ENCODE measurements around the gene STXBP2. TPM values are rescaled to one million over a fixed set of nuclear protein-coding genes. Genes with fewer than 3 reads are reported as not detected.
"Not testable (repeated sequence)": the region's sequence is repeated elsewhere in the genome, so short reads cannot be mapped to it uniquely, and the experiment has no call there.

The STXBP2 gene
- total RNA-seq, 1 experiment from 2014 or later = 141 TPM

GRCh38 chr19:7643629-7644549 lies 7.0 kb downstream of the STXBP2 start:
- intact Hi-C loops (cut with micrococcal nuclease); H3K9ac ChIP-seq (ENCODE audit: low read length); H3K9me2 ChIP-seq (ENCODE audit: insufficient read depth); H2AFZ ChIP-seq (ENCODE audit: low read depth, low read length, poor library complexity, severe bottlenecking); H3K27me3 ChIP-seq (ENCODE audit: insufficient read depth, low read length); H3K4me3 ChIP-seq (replicated peaks in 1 of 2; ENCODE audit: low read depth in 1 of 2, low read length in 2 of 2); BruUV-seq (replicated peaks); H3K79me2 ChIP-seq (ENCODE audit: insufficient read depth, low read length); H3K4me2 ChIP-seq (ENCODE audit: low read length); H4K20me1 ChIP-seq (ENCODE audit: insufficient read depth); H3K9me3 ChIP-seq (ENCODE audit: control insufficient read depth in 1 of 2, insufficient read depth in 1 of 2, low read depth in 1 of 2, low read length in 2 of 2): not testable (repeated sequence)
- ChIA-PET CTCF (interaction anchor here (1.3 to 1.5 kb wide), 2 partner anchors 37 to 156 kb away, joined by 4 to 5 read pairs; partner anchors contain the start of gene TRAPPC5), POLR2A (interaction anchor here (0.6 to 0.7 kb wide), 2 partner anchors 41 to 84 kb away, joined by 3 read pairs; no protein-coding TSS in a partner anchor), RAD21 (ENCODE audit: low non-redundant PET in 1 of 2, low total read pairs in 2 of 2, uncharacterized antibody in 2 of 2, unreplicated experiment in 2 of 2) (interaction anchor here (0.7 to 1.6 kb wide), 2 partner anchors 75 to 156 kb away, joined by 3 to 6 read pairs; no protein-coding TSS in a partner anchor)
- Histone ChIP-seq H3K36me3 (ENCODE audit: control insufficient read depth in 1 of 2, insufficient read depth in 2 of 2, low read length in 2 of 2) (peaks cover 0 to 11% of the 10 kb centered on the region in 2 experiments; a peak in 1 of 4 replicates), H3K4me1 (ENCODE audit: control insufficient read depth in 1 of 2, insufficient read depth in 2 of 2, low read length in 2 of 2) (peaks cover 0 to 13% of the 10 kb centered on the region in 2 experiments; a peak in 2 of 4 replicates), H3K27ac (ENCODE audit: low read depth, low read length) (peak overlapping the region; percentile 4; the same call in 1 of the 2 replicates)
- DNase-seq (ENCODE audit: low read depth, low spot score) (peak; percentile 69), ATAC-seq (peak; percentile 70)

- no peak for TF ChIP-seq SRF (IDR thresholded peaks at IDR 0.05; ENCODE audit: low read depth)
- TF ChIP-seq ZFX (IDR thresholded peaks at IDR 0.05) = no peak
- no peak for TF ChIP-seq REST (IDR thresholded peaks at IDR 0.05; ENCODE audit: low read depth)
- TF ChIP-seq ELF1 (IDR thresholded peaks at IDR 0.05; ENCODE audit: borderline replicate concordance, low read depth) = no peak
- no peak for TF ChIP-seq EGR1 (IDR thresholded peaks at IDR 0.05; ENCODE audit: low read depth)
- H3K4me1 ChIP-seq (ENCODE audit: control insufficient read depth in 1 of 2, insufficient read depth in 2 of 2, low read length in 2 of 2) = peaks cover 0 to 13% of the 10 kb centered on the region in 2 experiments; a peak in 2 of 4 replicates
- no TSS peak for BruUV-seq (replicated peaks)
- H3K9me2 ChIP-seq (ENCODE audit: insufficient read depth) = no peaks in the 10 kb centered on the region
- ChIA-PET RAD21 (ENCODE audit: low non-redundant PET in 1 of 2, low total read pairs in 2 of 2, uncharacterized antibody in 2 of 2, unreplicated experiment in 2 of 2) (interaction anchor here (0.7 to 1.6 kb wide), 2 partner anchors 76 to 155 kb away, joined by 3 to 6 read pairs; no protein-coding TSS in a partner anchor), CTCF (interaction anchor here (1.5 kb wide), 1 partner anchor 36 kb away, joined by 5 read pairs; the partner anchor contains the start of gene TRAPPC5), POLR2A (interaction anchor here (0.6 kb wide), 1 partner anchor 40 kb away, joined by 3 read pairs; no protein-coding TSS in a partner anchor)
- H3K4me2 ChIP-seq (ENCODE audit: low read length) = no peak overlapping the region
- ATAC-seq = no peak
- H2AFZ ChIP-seq (ENCODE audit: low read depth, low read length, poor library complexity, severe bottlenecking) = no peak overlapping the region
- no peak overlapping the region for H3K4me3 ChIP-seq (replicated peaks in 1 of 2; ENCODE audit: low read depth in 1 of 2, low read length in 2 of 2)
- H3K27me3 ChIP-seq (ENCODE audit: insufficient read depth, low read length) = no peaks in the 10 kb centered on the region
- no peaks in the 10 kb centered on the region for H3K79me2 ChIP-seq (ENCODE audit: insufficient read depth, low read length)
- no peaks in the 10 kb centered on the region for H4K20me1 ChIP-seq (ENCODE audit: insufficient read depth)
- intact Hi-C loops (cut with micrococcal nuclease) = no loop called here
- H3K9ac ChIP-seq (ENCODE audit: low read length) = no peak overlapping the region
- peaks cover 0 to 11% of the 10 kb centered on the region in 2 experiments; a peak in 1 of 4 replicates for H3K36me3 ChIP-seq (ENCODE audit: control insufficient read depth in 1 of 2, insufficient read depth in 2 of 2, low read length in 2 of 2)
- H3K27ac ChIP-seq (ENCODE audit: low read depth, low read length) = no peak overlapping the region
- H3K9me3 ChIP-seq (ENCODE audit: control insufficient read depth in 1 of 2, insufficient read depth in 1 of 2, low read depth in 1 of 2, low read length in 2 of 2) = peaks cover 0 to 4% of the 10 kb centered on the region in 2 experiments; a peak in 1 of 4 replicates
- no peak for DNase-seq (ENCODE audit: low read depth, low spot score)
Observed at GRCh38 chr19:7644550-7644877, 7.6 kb downstream of the STXBP2 start.
